ENCODE measurements around the gene KRT1.
"Not testable (repeated sequence)": the region's sequence is repeated elsewhere in the genome, so short reads cannot be mapped to it uniquely, and the experiment has no call there.

Gene KRT1

DNA sequence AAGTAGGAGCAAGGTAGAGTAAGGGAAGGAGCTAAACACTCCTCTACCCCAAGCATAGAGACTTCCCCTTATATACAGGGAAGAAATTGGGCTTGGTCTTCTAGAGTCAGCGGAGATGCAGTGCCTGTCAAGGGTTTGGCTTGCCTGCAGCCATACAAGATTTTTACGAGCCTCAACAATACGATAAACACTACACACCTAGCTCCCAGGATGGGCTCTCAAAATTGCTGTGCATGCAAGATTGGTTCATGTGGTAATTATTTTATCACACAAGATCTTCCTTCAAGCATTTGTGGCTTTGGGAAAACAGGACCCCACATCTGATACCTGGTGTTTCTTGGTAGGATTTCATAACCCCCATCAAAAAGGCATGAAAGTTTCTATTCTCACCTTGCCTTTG, at the start of gene KRT1:
KRT1 (minus strand) TSS at position 45 of the 400 bp plus-strand sequence. CDS start 59 bp downstream, outside the sequence.
- FAIRE-seq: no peak

DNA sequence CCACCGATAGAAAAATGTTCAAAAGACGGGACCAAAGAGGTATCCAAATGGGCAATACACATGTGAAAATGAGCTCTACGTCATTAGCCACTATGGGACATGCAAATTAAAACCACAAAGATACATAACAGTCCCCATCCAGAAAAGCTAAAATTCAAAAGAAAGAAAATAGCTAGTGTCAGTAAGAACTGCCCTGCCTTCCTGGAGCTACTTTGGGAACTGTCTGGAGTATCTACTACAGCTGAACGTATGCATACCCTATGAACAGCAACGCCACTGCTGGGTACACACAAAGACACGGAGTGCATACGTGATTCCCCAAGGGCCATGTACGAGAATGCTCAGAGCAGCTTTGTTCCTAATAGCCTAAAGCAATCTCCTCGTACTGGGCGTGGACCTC, 48.9 kb upstream of the KRT1 start:
- no peak for FAIRE-seq

GRCh38 chr12:52728374-52728773, 48.2 kb upstream of the KRT1 start:
- FAIRE-seq: no peak

- FAIRE-seq: no peak
Observed at GRCh38 chr12:52727037-52727436, 46.8 kb upstream of the KRT1 start.

- no peak for FAIRE-seq
Observed at GRCh38 chr12:52726451-52726850, 46.2 kb upstream of the KRT1 start.

GRCh38 chr12:52724384-52724783, 44.2 kb upstream of the KRT1 start:
- no peak for FAIRE-seq

DNA sequence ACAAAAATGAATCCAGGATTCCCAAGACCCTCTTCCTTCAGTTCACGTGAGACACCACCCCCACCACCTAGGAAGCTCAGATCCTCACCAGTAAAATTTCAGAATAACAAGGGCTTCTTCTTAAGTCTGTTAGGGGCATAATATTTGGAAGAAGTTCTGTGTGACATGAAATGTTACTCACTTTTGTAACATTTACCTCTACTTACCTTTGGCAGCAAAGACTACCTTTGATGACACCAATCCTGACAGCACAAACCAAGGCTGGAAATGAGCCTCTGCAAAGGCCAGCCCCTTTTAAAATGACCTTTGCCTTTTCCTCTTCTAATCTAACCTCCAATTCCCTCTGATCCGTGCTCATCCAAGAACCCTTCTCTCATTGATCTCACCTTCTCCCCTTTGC, 42.5 kb upstream of the KRT1 start:
- no peak for FAIRE-seq

DNA sequence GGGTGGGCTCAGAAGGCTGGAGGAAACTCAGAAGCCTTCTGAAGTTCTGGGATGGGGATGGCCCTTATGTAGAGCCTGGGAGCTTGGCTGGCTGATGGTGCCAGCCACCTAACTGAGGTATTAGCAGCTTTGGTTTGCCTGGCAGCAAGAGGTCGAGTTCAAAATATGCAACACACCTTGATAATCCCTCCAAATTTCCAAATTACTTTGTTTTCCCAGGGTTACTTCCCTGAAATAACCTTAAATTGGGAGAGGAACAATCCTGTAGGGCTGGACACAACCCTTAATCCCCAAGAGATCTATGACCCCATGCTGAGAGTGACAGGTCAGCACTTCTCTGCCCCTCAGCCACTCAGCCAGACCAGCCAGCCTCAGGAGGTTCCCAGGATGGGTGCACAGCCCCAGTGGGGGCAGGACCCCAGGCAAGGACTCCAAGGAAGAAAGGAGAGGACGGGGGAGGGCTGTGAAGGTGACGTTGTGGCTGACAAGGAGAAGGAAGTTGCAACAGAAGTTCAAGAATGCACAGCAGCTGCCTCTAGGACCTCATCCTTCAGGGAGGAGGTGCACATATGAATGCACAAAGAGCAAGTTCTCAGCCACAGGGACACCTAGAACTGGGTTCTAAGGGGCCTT, 41.7 kb upstream of the KRT1 start:
- no peak for FAIRE-seq

- no peak for FAIRE-seq
Observed at GRCh38 chr12:52720365-52720886, 40.2 kb upstream of the KRT1 start.

GRCh38 chr12:52716061-52716460, 35.9 kb upstream of the KRT1 start:
- FAIRE-seq: no peak

DNA sequence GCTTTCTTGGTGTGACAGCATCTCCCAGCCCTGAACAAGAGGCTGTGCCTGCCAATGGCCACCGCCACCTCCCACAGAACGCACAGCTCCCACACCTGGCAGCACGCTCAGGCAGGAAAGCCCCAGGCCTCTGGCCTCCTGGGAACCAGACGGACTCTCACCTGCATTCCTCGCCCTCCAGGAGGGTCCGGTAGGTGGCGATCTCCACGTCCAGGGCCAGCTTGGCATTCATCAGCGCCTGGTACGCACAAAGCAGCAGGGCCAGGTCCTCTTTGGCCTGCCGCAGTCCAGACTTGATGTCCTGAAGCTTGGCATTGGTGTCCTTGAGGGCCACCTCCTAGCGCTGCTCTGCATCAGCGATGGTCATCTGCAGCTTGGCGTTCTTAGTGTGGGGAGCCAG, 35.2 kb upstream of the KRT1 start:
- FAIRE-seq: no peak

- no peak for FAIRE-seq
Observed at GRCh38 chr12:52714887-52715281, 34.7 kb upstream of the KRT1 start.

GRCh38 chr12:52713960-52714886, 34.0 kb upstream of the KRT1 start:
- no peak for FAIRE-seq

GRCh38 chr12:52712122-52712521, 31.9 kb upstream of the KRT1 start:
- FAIRE-seq: not testable (repeated sequence)

- no peak for FAIRE-seq
Observed at GRCh38 chr12:52710730-52711129, 30.5 kb upstream of the KRT1 start.

DNA sequence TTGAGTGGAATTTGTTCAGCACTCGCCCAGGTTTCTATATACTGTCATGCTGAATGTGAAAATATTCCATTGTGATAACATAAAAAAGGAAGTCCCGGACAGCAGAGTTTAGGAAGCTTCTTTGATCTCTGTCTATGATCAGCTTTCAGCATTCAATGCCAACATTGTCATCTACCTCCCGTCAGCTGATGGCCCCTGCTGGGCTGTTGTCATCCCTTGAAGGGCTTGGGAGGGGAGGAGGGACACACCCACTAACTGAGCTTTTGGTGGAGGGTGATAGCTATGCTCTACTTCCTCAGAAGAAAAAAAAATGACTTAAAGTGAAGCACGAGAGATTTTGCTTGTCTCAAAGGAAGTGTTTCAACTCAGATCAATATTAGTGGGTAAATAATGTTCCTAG, 27.8 kb upstream of the KRT1 start:
- no peak for FAIRE-seq

GRCh38 chr12:52704464-52704863, 24.3 kb upstream of the KRT1 start:
- FAIRE-seq: no peak

- FAIRE-seq: no peak
Observed at GRCh38 chr12:52703878-52704277, 23.7 kb upstream of the KRT1 start.

GRCh38 chr12:52703424-52703823, 23.2 kb upstream of the KRT1 start, which contains the start of gene KRT77:
KRT77 (minus strand) TSS chr12:52703524; CDS start chr12:52703434, 90 bp downstream.
- FAIRE-seq: no peak

DNA sequence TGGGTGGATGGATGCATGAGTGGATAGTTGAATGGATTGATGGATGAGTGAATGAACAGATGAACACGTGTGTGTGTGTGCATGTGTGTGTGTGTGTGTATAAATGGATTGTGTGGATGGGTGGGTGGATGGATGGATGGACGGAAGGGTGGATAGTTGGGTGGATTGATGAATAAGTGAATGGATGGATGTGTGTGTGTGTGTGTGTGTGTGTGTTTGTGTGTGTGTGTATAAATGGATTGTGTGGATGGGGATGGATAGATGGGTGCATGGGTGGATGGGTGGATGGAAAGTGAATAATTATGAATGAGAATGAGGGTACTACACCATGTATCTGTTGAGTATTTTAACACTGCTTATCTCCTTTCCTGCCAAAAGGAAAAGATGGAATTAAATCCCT, 22.1 kb upstream of the KRT1 start:
- FAIRE-seq: no peak

DNA sequence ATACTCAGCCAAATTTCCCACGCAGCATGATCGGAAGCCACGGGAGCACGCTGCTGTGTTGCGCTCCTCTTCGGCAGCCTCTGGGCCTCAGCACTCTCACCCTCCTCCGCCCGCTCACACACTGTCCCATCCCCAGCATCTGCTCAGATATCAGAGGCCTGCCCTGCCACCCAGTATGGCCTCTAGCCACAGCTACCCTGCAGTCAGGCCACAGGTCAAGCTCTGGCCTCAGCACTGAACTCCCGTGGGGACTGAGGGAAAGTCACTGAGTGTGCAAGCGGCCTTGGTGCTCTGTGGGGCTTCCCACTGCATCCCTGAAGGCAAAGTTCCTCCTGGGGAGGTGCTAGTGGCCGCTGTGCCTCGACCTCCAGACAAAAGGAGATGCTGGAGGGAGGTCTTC, 21.1 kb upstream of the KRT1 start:
- FAIRE-seq: no peak

DNA sequence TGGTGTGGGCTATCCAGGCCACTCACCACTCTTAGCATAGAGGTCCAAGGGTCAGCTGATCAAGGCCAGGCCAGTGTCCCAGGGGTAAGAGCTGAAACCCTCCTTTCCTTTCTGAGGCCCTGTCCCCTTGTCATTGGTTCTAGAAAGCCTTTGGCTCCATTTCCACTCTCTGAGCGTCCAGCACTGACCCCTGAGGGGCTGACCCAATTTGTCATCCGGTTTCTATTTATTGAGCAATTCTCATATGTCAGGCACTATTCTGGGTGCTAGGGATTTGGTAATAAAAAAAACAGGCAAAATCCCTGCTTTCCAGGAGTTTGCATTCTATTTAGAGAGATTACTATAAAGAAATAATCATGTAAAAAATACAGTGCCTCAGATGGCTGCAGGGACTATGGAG, 19.8 kb upstream of the KRT1 start:
- no peak for FAIRE-seq

DNA sequence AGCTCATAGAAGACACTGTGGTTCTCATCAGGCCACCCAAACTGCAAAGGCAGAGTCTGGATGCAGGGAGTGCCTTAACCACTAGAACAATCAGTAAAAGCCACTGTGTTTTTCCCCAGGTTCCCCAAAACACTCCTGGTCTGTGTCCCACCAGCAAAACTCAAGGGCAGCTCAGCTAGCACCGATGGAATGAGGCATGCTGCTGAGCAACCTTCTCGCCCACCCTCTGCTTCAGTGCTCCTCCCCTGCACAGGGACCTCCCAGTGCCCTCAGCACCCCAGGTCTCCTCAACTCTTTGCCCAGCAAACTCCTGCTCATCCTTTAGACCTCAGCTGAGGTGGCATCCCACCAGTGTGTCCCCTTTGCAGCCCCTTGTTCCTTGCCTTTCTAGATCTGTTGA, 19.2 kb upstream of the KRT1 start:
- FAIRE-seq: no peak

All from TTC549 (cell line).